Stimulated activated naive CD4-positive, alpha-beta T cell treated with Interleukin-2 at 50 U/mL for 16 hours (primary cell): ENCODE results near the gene HTRA3.
"Not testable (repeated sequence)": the region's sequence is repeated elsewhere in the genome, so short reads cannot be mapped to it uniquely, and the experiment has no call there.

Experiments used
- DNase-seq: peaks from one replicate; lab custom pipeline; 2025; lab: John Stamatoyannopoulos, UW

Gene HTRA3

DNA sequence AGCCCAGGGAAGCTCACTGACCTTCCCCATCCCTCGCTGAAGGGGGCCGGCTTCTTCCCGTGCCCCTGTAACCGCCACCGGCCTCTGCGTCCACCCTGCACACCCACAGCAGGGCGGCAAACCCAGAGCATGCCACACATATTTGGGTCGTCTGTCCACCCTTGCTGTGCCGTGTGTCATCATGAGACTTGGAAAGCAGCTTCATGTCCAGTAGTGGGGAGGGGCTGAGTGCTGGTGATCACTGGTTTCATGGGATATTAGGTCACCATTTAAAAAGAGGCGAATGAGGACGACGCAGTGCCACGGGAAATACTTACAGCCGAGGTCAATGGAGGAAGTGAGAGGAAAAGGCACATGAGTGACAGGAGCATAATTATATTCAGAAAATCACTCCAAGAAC, 74.8 kb downstream of the HTRA3 start:
- DNase-seq = no peak

DNA sequence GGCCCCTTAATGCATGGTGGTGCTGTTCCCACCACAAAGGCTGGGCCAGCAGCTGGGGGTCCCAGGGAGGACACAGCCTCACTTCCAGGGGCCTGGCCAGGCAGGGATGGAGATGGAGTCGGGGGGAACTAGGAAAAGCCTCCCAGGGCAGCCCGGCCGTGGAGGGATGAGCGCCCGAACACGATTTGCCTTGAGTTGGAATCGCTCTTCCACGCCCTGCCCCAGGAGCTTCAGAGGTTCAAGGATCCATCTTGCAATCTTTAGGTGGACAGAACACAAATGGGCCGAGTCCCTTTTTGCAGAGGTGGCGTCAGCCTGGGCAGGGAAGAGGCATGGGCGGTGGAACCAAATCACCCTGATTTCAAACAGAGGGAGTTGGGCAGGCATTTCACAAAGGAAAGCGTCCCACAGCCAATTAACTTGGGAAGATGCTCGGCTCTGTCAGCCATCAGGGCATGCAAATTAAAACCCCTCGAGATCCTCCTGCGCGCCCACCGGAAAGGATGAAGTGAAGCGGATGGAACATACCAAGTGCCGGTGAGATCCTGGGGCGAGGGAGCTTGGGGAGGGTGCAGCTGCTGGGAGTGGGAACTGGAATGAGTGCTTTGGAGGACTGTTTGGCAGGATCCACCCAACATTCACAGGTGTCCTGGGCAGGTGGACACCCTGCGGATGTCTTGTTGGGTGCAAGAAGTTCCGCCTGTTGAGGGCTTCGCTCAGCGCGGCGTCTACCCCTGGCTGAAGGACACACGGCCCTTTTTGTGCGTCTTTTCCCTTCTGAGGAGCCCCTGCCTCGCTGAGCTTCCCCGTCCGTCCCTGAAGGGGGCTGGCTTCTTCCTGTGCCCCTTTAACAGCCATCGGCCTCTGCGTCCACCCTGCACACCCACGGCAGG, 75.7 kb downstream of the HTRA3 start:
- no peak for DNase-seq

DNA sequence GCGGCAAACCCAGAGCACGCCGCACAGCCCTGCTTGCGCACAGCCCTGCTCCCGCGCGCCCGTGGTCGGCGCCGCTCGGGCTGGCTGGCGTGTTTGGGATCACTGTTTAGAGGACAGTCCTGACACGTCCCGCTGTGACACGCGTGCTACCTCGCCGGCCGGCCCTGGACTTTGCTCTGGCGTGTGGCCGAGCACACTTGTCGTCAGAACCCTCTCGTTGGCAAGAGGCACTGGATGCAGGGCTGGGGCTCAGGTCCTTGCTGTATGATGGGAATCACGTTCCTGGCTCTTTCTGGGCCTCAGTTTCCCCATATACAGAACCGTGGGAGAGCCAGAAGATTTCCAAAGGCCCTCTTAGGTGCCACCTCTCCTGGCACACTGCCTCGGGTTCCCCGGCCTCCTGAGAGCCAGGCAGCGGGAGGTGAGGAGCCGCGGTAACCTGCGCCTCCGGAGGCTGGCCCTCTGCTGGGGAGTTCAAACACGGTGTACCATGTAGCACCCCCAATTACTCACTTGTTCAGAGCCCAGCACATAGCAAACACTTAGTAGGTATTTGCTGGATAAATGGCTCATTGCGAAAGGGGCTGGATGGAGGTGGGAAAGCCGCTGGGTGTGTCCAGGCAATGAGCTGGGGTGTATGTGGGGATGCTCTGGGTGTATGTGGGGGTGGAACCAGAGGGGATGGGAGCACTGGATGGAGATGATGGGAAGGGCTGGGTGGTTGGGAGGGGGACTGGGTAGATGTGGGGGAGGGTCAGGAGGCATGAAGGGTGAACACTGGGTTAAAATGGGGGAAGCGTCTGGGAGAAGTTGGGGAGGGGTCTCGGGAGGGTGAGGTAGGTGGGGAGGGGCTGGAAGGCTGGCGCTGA, 76.6 kb downstream of the HTRA3 start:
- DNase-seq = no peak

- no peak for DNase-seq
These were observed 77.5 kb downstream of the HTRA3 start for GRCh38 chr4:8346838-8347605.

- DNase-seq = no peak
These were observed 78.1 kb downstream of the HTRA3 start for GRCh38 chr4:8347660-8348059.

DNA sequence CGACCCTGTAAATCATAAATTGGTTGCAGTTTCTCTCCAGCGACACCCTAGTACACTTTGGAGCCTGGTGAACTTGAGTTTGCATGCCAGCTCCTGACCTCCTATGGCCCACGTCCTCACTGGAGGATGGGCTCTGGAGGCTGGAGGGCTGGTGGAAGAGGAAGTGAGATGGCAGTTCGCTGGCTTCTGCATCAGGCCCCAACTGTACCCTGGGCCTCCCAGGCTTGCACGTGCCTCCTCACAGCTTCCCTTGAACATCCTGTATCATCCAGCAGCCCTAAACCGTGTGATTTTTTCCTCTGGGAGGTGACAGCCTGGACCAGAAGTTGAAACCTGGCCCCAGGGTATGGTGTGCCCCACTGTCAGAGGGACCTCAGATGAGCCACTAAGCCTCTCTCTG, 78.5 kb downstream of the HTRA3 start:
- DNase-seq = no peak

GRCh38 chr4:8349236-8349635, 79.7 kb downstream of the HTRA3 start:
- not testable (repeated sequence) for DNase-seq

GRCh38 chr4:8349664-8350236, 80.2 kb downstream of the HTRA3 start:
- DNase-seq = no peak

DNA sequence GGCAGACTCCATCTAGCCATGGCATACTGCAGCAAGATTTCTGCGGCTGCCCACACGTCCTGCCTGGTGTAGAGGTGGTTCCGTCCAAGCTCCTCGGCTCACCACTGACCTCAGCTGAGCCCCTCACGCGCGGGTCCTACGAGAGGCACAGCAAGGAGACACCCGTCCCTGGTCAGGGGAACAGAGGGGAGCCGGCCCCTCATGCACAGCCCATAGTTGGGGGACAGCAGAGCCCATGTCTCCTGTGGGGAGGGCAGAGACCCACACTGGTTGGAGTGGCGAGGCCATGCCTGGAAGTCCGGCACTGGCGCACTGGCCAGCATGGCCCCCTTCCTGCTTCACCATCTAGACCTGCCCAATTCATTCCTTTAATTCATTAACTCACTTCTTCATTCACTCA, 80.8 kb downstream of the HTRA3 start:
- no peak for DNase-seq

DNA sequence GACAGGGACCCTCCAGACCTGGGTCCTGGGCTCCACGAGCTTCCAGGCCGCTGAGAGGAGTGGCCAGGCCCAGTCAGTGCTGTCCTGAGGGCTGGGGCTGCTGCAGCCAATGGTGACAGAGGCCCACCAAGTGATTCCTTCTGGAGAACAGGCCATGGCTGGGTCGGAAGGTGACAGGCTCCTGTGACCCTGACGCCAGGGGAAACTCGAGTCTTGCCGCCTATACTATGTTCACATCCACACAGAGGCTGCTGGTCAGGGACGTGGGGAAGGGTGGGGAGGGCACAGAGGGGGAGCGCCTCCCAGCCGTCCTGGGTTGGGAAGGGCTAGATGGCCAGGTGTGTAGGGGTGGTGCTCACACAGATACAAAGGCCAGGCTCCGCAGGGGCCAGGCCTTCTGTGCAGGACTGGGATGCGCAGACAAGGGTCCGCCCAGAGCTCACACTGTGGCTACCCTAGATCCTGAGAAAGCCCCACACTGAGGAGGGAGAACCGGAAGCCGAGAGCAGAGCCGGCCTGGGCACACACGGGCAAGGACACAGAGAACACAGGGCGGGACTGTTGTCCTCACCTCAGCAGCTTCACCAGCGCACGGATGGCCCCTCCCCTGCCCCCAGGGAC, 81.4 kb downstream of the HTRA3 start:
- DNase-seq = no peak

GRCh38 chr4:8351931-8352367, 82.4 kb downstream of the HTRA3 start:
- DNase-seq = no peak

GRCh38 chr4:8352368-8353157, 83.0 kb downstream of the HTRA3 start:
- no peak for DNase-seq

DNA sequence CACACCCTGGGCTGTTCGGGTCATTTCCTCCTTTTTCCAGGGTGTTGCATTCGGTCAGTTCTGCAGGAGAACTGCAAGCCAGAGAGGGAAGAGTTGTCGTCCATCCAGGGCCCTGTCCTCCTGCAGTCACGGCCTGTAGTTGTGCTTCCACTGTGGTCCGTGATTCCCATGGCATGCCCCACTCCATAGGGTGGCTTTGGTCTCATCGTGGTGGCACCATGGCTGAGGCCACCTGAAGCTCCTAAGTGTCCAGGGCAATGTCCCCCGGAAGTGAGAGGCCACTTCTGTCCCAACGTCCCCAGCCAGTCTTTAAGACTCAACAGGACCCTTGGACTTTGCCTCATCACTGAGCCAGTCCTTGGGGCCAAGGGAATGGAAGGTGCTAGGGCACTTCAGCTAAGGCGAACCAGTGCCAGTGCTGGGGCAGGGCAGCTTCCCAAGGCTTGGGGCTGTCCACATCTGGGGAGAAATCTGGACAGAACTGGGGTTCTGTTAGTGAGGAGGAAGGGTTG, 83.7 kb downstream of the HTRA3 start:
- no peak for DNase-seq

- DNase-seq = no peak
These were observed 84.4 kb downstream of the HTRA3 start for GRCh38 chr4:8353912-8354453.

DNA sequence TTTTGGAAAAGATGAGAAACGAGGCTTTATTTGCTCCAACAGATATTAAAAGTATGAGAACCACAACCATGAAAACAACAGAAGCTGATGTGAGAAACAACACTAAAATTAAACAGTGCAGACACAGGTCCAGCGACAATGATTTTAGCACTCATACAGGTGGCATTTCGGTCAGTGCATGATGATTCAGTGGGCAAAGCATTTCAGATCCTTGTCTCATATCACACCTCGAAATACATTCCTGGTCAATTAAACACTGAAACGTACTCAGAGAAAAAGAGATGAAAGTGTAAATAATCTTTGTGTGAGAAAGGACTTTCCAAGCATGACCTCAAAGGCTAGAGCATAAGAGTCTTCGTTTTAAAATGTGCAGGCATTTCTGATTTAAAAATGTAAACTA, 85.8 kb downstream of the HTRA3 start:
- DNase-seq = no peak

DNA sequence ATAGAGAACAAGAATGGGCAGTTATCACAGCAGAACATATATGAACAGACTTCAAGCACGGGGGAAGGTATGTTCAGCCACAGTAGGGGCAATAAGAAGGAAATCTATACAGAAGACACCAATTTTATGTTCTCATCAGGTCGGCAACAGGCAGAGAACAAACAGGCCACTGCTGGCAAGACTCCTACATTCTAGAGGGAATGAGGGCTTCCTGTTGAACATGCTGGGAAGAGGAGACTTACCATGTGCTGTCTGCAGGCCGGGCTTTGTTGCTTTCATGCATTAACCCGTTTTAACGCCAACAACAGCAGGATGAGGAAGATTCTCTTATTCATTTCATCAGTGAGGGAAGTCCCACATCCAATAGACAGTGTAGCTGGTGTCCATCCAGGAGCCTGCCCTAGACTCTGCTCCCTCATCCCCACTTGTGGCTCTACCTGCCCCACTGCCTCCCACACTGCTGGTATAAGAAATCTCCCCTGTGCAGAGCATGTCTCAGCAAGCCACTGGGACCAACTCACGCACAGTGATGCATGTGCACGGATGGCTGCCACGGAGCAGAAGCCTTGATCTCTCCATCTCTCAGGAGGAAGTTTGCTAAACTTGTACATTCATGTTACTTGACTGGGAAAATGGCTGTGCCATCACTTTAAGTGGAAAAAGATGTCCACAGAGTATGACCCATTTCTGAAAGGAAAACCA, 86.5 kb downstream of the HTRA3 start:
- DNase-seq = no peak
